WTC11 (cell line): ENCODE measurements around the gene EPB41L4B. TPM values are rescaled to one million over a fixed set of nuclear protein-coding genes. Genes with fewer than 3 reads are reported as not detected.

Source experiments
- ATAC-seq: fragments of 200-7000 bp; cut with Tn5 transposase; 2 replicates; pipeline ENCODE4 v1.10.0; 2021; ENCODE audit warnings: mild to moderate bottlenecking, moderate library complexity
- CTCF ChIA-PET: fragments of 300-600 bp; sonication (Branson Sonifier 250); formaldehyde crosslinking; loops from one replicate; lab custom pipeline; 2021; ENCODE audit warnings: antibody characterized with exemption; lab: Charles Lee
- POLR2A ChIA-PET: fragments of 350-600 bp; sonication (Branson Sonifier 250); formaldehyde crosslinking; loops from one replicate; lab custom pipeline; 2021; ENCODE audit warnings: antibody characterized with exemption; lab: Charles Lee
- DNase-seq: peaks from one replicate; pipeline ENCODE4 v3.0.0; 2021; ENCODE audit warnings: low spot score
- H3K27ac Mint-ChIP-seq: 2 replicates; pipeline ENCODE4 v1.8.0; 2021; ENCODE audit warnings: mixed read lengths
- H3K27me3 Mint-ChIP-seq: 2 replicates; pipeline ENCODE4 v1.8.0; 2021; ENCODE audit warnings: low read depth, mild to moderate bottlenecking, moderate library complexity, mixed read lengths
- H3K36me3 Mint-ChIP-seq: 2 replicates; pipeline ENCODE4 v1.8.0; 2021; ENCODE audit warnings: mixed read lengths
- H3K4me1 Mint-ChIP-seq: 2 replicates; pipeline ENCODE4 v1.8.0; 2022; ENCODE audit warnings: mixed read lengths
- H3K4me3 Mint-ChIP-seq: 2 replicates; pipeline ENCODE4 v1.8.0; 2021; ENCODE audit warnings: mild to moderate bottlenecking, moderate library complexity, mixed read lengths
- H3K9me3 Mint-ChIP-seq: 2 replicates; pipeline ENCODE4 v1.8.0; 2021; ENCODE audit warnings: mixed read lengths
- CREM ChIP-seq: sonication (generic); formaldehyde crosslinking; IDR thresholded peaks from 2 replicates; pipeline ENCODE4 v1.8.1; 2022; ENCODE audit warnings: mild to moderate bottlenecking, missing genetic modification reagents, moderate library complexity
- FOXK1 ChIP-seq: sonication (generic); formaldehyde crosslinking; IDR thresholded peaks from 2 replicates; pipeline ENCODE4 v1.8.0; 2022; ENCODE audit warnings: mild to moderate bottlenecking, moderate library complexity, missing genetic modification reagents
- GRHL2 ChIP-seq: fragments of 250-450 bp; sonication (Bioruptor Pico); IDR thresholded peaks from 2 replicates; pipeline ENCODE4 v1.8.0; 2022; ENCODE audit warnings: mild to moderate bottlenecking, moderate library complexity; ENCODE audit not compliant: insufficient replicate concordance, severe bottlenecking
- GTF2I ChIP-seq: fragments of 250-450 bp; sonication (Bioruptor Pico); conservative IDR thresholded peaks from 2 replicates; pipeline ENCODE4 v1.4.0; 2021; ENCODE audit warnings: mild to moderate bottlenecking
- HMGA2 ChIP-seq: fragments of 250-450 bp; sonication (Bioruptor Pico); IDR thresholded peaks from 2 replicates; pipeline ENCODE4 v1.4.0; 2021; ENCODE audit warnings: mild to moderate bottlenecking, moderate library complexity
- JUN ChIP-seq: sonication (generic); formaldehyde crosslinking; IDR thresholded peaks from 2 replicates; pipeline ENCODE4 v1.8.0; 2023; ENCODE audit warnings: mild to moderate bottlenecking, missing genetic modification reagents
- RORB ChIP-seq: fragments of 250-450 bp; sonication (Bioruptor Pico); IDR thresholded peaks from 2 replicates; pipeline ENCODE4 v1.9.0; 2021; ENCODE audit warnings: mild to moderate bottlenecking
- SOX15 ChIP-seq: fragments of 250-450 bp; sonication (Bioruptor Pico); IDR thresholded peaks from 2 replicates; pipeline ENCODE4 v1.9.0; 2021; ENCODE audit warnings: mild to moderate bottlenecking
- SP1 ChIP-seq: sonication (generic); formaldehyde crosslinking; conservative IDR thresholded peaks from 2 replicates; pipeline ENCODE4 v1.8.1; 2022; ENCODE audit warnings: missing genetic modification reagents
- STAT6 ChIP-seq: sonication (generic); formaldehyde crosslinking; conservative IDR thresholded peaks from 2 replicates; pipeline ENCODE4 v1.8.1; 2023; ENCODE audit warnings: mild to moderate bottlenecking, low read depth, missing genetic modification reagents, moderate library complexity
- ZNF232 ChIP-seq: sonication (generic); formaldehyde crosslinking; IDR thresholded peaks from 2 replicates; pipeline ENCODE4 v1.8.0; 2022; ENCODE audit warnings: mild to moderate bottlenecking, missing genetic modification reagents
- ZNF317 ChIP-seq: sonication (generic); formaldehyde crosslinking; IDR thresholded peaks from 2 replicates; pipeline ENCODE4 v1.8.1; 2023; ENCODE audit warnings: low read depth, mild to moderate bottlenecking, moderate library complexity, missing genetic modification reagents, borderline replicate concordance
- ZNF512 ChIP-seq: sonication (generic); formaldehyde crosslinking; IDR thresholded peaks from 2 replicates; pipeline ENCODE4 v1.8.1; 2022; ENCODE audit warnings: missing genetic modification reagents, borderline replicate concordance
- total RNA-seq: library from RNA; stranded (reverse); gene quantifications from 3 replicates; pipeline ENCODE4 v1.2.3, GENCODE V29; 2021
- TF ChIP-seq, protein P1 (sequence below): fragments of 200-600 bp; IDR thresholded peaks from 2 replicates; pipeline ENCODE4 v1.8.0; 2022; ENCODE audit warnings: antibody characterized with exemption
- TF ChIP-seq, protein P2 (sequence below): sonication (generic); formaldehyde crosslinking; IDR thresholded peaks from 2 replicates; pipeline ENCODE4 v1.8.1; 2022; ENCODE audit warnings: mild to moderate bottlenecking, moderate library complexity, missing genetic modification reagents
- TF ChIP-seq, protein P3 (sequence below): fragments of 250-450 bp; sonication (Bioruptor Pico); IDR thresholded peaks from 2 replicates; pipeline ENCODE4 v1.9.0; 2021; ENCODE audit warnings: mild to moderate bottlenecking, borderline replicate concordance
- TF ChIP-seq, protein P4 (sequence below): sonication (generic); formaldehyde crosslinking; IDR thresholded peaks from 2 replicates; pipeline ENCODE4 v1.8.0; 2023; ENCODE audit warnings: missing genetic modification reagents, mild to moderate bottlenecking, borderline replicate concordance
- TF ChIP-seq, protein P5 (sequence below): fragments of 250-450 bp; sonication (Bioruptor Pico); IDR thresholded peaks from 2 replicates; pipeline ENCODE4 v1.8.0; 2021; ENCODE audit warnings: mild to moderate bottlenecking

EPB41L4B gene
- total RNA-seq, 1 experiment from 2014 or later: 20.0 TPM

DNA sequence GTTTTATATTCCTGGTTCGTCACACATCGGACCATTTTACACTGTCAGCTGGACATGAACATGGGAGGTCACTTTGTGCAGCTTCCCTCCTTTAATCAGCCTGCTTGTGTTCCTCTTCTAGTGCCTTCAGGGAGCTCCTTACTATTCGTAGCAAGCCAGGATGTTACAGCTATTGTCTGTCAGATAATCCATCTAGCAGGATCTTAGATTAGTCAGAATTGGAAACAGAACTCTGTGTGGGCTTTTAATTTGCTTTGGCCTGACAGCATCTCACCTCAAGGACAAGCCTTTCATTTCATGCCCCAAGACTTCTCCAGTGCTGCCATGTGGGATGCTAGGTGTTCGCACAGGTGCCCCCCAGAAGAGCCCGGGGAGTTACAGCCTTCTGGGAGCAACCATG is 30.2 kb upstream of the EPB41L4B start:
- H3K27ac Mint-ChIP-seq: no peak overlapping the region
- H3K36me3 Mint-ChIP-seq: no peaks in the 10 kb centered on the region
- no peaks in the 10 kb centered on the region for H3K9me3 Mint-ChIP-seq
- no peak for TF ChIP-seq JUN
- TF ChIP-seq, protein P1, sequence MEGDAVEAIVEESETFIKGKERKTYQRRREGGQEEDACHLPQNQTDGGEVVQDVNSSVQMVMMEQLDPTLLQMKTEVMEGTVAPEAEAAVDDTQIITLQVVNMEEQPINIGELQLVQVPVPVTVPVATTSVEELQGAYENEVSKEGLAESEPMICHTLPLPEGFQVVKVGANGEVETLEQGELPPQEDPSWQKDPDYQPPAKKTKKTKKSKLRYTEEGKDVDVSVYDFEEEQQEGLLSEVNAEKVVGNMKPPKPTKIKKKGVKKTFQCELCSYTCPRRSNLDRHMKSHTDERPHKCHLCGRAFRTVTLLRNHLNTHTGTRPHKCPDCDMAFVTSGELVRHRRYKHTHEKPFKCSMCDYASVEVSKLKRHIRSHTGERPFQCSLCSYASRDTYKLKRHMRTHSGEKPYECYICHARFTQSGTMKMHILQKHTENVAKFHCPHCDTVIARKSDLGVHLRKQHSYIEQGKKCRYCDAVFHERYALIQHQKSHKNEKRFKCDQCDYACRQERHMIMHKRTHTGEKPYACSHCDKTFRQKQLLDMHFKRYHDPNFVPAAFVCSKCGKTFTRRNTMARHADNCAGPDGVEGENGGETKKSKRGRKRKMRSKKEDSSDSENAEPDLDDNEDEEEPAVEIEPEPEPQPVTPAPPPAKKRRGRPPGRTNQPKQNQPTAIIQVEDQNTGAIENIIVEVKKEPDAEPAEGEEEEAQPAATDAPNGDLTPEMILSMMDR: no peak
- CTCF ChIA-PET: interaction anchor here (1.2 to 1.5 kb wide), 3 partner anchors 61 to 168 kb away, joined by 3 to 4 read pairs (median 3); no protein-coding TSS in a partner anchor
- H3K4me1 Mint-ChIP-seq: no peaks in the 10 kb centered on the region
- H3K27me3 Mint-ChIP-seq: no peaks in the 10 kb centered on the region; the same call in 1 of the 2 replicates
- POLR2A ChIA-PET: no interaction called here
- no peak for DNase-seq
- no peak for ATAC-seq
- H3K4me3 Mint-ChIP-seq: no peak overlapping the region

DNA sequence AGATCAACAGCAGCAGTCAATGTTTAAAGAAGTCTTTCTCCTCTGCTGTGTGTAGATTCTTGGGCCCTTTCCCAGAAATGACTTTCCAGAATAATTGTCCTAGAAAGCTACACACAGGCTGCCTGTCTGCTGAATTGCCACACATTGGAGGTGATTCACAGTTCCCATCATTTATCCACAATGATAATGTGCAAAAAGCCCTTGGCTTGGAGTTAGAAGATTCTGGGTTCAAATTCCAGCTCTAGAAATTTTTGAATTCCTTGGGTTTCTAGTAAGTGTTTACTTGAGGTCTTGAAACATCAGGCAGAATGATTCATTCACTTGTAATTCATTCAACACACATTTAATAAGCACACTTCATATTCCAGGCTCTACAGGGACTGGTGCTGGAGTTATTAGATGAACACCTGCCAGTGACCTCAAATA is 28.6 kb upstream of the EPB41L4B start:
- H3K27ac Mint-ChIP-seq: no peak overlapping the region

More for the DNA sequence above, 28.6 kb upstream of the EPB41L4B start:
- TF ChIP-seq RORB (CRISPR knock-in tag) (no peak), JUN (no peak), ZNF232 (no peak), GRHL2 (no peak), GTF2I (no peak), CREM (no peak), ZNF512 (CRISPR knock-in tag) (no peak), SOX15 (CRISPR knock-in tag) (no peak), FOXK1 (CRISPR knock-in tag) (no peak), HMGA2 (CRISPR knock-in tag) (no peak), ZNF317 (no peak), STAT6 (no peak), SP1 (CRISPR knock-in tag) (no peak)
- TF ChIP-seq, protein P2, sequence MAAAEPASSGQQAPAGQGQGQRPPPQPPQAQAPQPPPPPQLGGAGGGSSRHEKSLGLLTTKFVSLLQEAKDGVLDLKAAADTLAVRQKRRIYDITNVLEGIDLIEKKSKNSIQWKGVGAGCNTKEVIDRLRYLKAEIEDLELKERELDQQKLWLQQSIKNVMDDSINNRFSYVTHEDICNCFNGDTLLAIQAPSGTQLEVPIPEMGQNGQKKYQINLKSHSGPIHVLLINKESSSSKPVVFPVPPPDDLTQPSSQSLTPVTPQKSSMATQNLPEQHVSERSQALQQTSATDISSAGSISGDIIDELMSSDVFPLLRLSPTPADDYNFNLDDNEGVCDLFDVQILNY (CRISPR knock-in tag): no peak
- TF ChIP-seq, protein P3, sequence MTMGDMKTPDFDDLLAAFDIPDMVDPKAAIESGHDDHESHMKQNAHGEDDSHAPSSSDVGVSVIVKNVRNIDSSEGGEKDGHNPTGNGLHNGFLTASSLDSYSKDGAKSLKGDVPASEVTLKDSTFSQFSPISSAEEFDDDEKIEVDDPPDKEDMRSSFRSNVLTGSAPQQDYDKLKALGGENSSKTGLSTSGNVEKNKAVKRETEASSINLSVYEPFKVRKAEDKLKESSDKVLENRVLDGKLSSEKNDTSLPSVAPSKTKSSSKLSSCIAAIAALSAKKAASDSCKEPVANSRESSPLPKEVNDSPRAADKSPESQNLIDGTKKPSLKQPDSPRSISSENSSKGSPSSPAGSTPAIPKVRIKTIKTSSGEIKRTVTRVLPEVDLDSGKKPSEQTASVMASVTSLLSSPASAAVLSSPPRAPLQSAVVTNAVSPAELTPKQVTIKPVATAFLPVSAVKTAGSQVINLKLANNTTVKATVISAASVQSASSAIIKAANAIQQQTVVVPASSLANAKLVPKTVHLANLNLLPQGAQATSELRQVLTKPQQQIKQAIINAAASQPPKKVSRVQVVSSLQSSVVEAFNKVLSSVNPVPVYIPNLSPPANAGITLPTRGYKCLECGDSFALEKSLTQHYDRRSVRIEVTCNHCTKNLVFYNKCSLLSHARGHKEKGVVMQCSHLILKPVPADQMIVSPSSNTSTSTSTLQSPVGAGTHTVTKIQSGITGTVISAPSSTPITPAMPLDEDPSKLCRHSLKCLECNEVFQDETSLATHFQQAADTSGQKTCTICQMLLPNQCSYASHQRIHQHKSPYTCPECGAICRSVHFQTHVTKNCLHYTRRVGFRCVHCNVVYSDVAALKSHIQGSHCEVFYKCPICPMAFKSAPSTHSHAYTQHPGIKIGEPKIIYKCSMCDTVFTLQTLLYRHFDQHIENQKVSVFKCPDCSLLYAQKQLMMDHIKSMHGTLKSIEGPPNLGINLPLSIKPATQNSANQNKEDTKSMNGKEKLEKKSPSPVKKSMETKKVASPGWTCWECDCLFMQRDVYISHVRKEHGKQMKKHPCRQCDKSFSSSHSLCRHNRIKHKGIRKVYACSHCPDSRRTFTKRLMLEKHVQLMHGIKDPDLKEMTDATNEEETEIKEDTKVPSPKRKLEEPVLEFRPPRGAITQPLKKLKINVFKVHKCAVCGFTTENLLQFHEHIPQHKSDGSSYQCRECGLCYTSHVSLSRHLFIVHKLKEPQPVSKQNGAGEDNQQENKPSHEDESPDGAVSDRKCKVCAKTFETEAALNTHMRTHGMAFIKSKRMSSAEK: no peak
- TF ChIP-seq, protein P4, sequence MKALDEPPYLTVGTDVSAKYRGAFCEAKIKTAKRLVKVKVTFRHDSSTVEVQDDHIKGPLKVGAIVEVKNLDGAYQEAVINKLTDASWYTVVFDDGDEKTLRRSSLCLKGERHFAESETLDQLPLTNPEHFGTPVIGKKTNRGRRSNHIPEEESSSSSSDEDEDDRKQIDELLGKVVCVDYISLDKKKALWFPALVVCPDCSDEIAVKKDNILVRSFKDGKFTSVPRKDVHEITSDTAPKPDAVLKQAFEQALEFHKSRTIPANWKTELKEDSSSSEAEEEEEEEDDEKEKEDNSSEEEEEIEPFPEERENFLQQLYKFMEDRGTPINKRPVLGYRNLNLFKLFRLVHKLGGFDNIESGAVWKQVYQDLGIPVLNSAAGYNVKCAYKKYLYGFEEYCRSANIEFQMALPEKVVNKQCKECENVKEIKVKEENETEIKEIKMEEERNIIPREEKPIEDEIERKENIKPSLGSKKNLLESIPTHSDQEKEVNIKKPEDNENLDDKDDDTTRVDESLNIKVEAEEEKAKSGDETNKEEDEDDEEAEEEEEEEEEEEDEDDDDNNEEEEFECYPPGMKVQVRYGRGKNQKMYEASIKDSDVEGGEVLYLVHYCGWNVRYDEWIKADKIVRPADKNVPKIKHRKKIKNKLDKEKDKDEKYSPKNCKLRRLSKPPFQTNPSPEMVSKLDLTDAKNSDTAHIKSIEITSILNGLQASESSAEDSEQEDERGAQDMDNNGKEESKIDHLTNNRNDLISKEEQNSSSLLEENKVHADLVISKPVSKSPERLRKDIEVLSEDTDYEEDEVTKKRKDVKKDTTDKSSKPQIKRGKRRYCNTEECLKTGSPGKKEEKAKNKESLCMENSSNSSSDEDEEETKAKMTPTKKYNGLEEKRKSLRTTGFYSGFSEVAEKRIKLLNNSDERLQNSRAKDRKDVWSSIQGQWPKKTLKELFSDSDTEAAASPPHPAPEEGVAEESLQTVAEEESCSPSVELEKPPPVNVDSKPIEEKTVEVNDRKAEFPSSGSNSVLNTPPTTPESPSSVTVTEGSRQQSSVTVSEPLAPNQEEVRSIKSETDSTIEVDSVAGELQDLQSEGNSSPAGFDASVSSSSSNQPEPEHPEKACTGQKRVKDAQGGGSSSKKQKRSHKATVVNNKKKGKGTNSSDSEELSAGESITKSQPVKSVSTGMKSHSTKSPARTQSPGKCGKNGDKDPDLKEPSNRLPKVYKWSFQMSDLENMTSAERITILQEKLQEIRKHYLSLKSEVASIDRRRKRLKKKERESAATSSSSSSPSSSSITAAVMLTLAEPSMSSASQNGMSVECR (CRISPR knock-in tag): no peak
- TF ChIP-seq, protein P5, sequence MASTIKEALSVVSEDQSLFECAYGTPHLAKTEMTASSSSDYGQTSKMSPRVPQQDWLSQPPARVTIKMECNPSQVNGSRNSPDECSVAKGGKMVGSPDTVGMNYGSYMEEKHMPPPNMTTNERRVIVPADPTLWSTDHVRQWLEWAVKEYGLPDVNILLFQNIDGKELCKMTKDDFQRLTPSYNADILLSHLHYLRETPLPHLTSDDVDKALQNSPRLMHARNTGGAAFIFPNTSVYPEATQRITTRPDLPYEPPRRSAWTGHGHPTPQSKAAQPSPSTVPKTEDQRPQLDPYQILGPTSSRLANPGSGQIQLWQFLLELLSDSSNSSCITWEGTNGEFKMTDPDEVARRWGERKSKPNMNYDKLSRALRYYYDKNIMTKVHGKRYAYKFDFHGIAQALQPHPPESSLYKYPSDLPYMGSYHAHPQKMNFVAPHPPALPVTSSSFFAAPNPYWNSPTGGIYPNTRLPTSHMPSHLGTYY (CRISPR knock-in tag): no peak
- no peaks in the 10 kb centered on the region for H3K9me3 Mint-ChIP-seq
- DNase-seq (no peak), ATAC-seq (no peak)
- H3K4me3 Mint-ChIP-seq: no peak overlapping the region
- H3K27me3 Mint-ChIP-seq: no peaks in the 10 kb centered on the region; the same call in 1 of the 2 replicates
- H3K4me1 Mint-ChIP-seq: peaks cover 11% of the 10 kb centered on the region
- H3K36me3 Mint-ChIP-seq: no peaks in the 10 kb centered on the region
- ChIA-PET POLR2A (no interaction called here), CTCF (interaction anchor here (0.8 kb wide), 1 partner anchor 60 kb away, joined by 3 read pairs; no protein-coding TSS in a partner anchor)
